SK-MEL-5 (cell line): ENCODE results near the gene S100A9. TPM values are rescaled to one million over a fixed set of nuclear protein-coding genes. Genes with fewer than 3 reads are reported as not detected.
A peak's percentile ranks its signal among the peaks of the same experiment; 100 is the strongest.
"Not testable (repeated sequence)": the region's sequence is repeated elsewhere in the genome, so short reads cannot be mapped to it uniquely, and the experiment has no call there.

ENCODE experiments used
- DNase-seq: peaks from one replicate; pipeline ENCODE4 v3.0.0-alpha.2; 2016; ENCODE audit warnings: low read depth, low spot score
- in situ Hi-C: cut with HindIII; loops from 2 replicates; pipeline ENCODE4 v1.10.0; 2016; ENCODE audit warnings: low sequenced_read_pairs, high pct_unique_total_duplicates, low pct_unique_long_range_greater_than_20kb
- total RNA-seq: library from RNA; depleted of rRNA; stranded (reverse); fragments of >200 nt; shearing (Covaris generic); gene quantifications from 2 replicates; pipeline ENCODE4 v1.2.3, GENCODE V29; 2014

S100A9 gene
- total RNA-seq, 1 experiment from 2014 or later, result not detected

DNA sequence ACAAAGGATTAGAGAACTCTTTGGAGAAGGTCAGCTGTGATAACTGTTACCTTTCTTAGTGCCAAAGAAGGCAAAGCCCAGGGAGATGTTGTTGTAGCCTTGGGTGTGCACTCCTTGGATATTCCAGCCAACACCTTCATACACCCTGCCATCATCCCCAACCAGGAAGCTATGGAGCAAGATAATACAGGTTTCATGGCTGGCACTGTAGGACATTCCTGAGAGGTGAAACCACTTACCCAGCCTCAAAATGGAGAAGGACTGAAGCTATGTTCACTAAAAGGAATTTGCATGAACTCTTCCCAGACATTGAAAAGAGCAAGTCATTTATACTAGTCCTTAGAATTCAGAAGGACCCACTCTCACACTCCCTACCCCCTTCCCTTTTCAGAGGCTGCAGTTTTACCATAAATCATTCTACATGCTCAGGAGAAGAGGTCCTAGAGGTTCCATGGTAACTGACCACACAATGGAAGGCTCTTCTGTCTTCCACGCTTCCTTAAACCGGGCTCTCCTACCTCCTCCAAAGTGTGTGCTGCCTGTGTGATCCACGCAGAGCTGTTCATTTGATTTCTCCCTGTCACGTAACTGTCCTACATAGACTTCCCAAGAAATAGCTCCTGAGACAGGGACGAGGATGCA, 14.5 kb upstream of the S100A9 start:
- DNase-seq, result no peak
- in situ Hi-C loops, result no loop called here

GRCh38 chr1:153343811-153344717, 13.6 kb upstream of the S100A9 start:
- no peak for DNase-seq
- in situ Hi-C loops, result no loop called here

DNA sequence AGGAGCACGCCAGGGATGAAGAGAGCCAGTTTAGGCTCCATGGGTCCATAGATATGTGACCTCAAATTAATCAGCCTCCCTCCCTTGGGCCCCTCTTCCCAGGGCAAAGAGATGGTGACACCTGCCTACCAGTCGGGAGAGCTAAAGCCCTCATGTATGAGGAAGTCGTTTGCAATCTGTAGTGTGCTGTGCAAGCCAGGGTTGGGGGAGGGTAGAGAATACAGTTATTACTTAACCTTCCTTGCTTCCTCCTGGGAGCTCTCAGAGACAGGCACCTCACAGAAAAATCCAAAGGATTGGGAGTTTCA, 13.0 kb upstream of the S100A9 start:
- no peak for DNase-seq
- in situ Hi-C loops, result no loop called here

DNA sequence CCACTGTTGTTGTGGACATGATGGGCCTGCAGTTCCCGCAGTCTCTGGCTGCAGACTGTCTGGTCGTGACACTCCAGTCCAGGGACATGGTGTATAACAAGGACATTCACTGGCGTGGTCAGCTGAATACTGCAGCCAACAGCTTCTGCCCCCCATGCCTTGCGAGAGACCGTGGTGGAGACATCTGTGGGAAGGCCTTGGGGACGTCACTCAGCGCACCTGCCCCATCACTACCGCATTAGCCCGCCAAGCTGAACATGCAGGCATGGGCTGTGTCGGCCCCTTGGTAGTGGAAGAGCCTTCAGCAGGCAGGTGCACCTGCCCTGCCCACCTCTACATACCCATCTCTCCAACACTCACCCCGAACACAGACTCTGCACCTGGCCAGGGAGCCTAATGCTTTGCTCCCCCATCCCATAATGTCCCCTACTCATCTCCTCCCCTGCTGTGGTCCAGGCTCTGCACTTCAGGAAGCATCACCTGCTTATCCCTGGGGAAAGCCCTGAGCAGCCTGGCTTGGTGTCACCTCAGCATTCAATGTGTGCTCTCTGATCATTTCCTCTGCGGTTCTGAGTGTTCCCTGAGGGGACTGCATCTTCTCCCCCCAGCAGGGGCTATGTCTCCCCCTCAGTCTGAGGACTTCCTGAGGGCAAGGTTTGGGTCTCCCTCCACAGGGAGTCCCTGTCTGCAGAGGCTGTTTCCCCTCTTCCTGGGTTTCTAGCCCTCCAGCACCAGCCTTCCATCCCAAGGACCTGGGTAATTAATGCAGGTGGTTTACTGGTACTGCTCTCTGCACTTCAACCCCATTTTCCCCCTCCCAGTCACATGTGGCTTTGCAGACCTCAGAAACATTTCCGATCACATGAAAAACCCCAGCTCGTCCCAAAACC, 12.2 kb upstream of the S100A9 start:
- no peak for DNase-seq
- in situ Hi-C loops, result no loop called here

GRCh38 chr1:153346077-153346723, 11.5 kb upstream of the S100A9 start:
- in situ Hi-C loops, result no loop called here
- no peak for DNase-seq

DNA sequence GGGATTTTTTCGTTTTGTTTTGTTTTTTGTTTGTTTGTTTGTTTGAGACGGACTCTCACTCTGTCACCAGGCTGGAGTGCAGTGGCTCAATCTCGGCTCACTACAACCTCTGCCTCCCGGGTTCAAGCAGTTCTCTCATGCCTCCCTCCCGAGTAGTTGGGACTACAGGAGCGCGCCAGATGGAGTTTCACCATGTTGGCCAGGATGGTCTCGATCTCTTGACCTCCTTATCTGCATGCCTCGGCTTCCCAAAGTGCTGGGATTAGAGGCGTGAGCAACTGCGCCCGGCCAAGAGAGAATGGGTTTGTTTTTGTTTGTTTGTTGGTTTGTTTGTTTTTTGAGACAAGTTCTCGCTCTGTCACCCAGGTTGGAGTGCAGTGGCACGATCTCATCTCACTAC, 10.6 kb upstream of the S100A9 start:
- in situ Hi-C loops, DNase-seq: not testable (repeated sequence)

- in situ Hi-C loops, result no loop called here
- no peak for DNase-seq
Measured at GRCh38 chr1:153347856-153348255, 9.8 kb upstream of the S100A9 start.

DNA sequence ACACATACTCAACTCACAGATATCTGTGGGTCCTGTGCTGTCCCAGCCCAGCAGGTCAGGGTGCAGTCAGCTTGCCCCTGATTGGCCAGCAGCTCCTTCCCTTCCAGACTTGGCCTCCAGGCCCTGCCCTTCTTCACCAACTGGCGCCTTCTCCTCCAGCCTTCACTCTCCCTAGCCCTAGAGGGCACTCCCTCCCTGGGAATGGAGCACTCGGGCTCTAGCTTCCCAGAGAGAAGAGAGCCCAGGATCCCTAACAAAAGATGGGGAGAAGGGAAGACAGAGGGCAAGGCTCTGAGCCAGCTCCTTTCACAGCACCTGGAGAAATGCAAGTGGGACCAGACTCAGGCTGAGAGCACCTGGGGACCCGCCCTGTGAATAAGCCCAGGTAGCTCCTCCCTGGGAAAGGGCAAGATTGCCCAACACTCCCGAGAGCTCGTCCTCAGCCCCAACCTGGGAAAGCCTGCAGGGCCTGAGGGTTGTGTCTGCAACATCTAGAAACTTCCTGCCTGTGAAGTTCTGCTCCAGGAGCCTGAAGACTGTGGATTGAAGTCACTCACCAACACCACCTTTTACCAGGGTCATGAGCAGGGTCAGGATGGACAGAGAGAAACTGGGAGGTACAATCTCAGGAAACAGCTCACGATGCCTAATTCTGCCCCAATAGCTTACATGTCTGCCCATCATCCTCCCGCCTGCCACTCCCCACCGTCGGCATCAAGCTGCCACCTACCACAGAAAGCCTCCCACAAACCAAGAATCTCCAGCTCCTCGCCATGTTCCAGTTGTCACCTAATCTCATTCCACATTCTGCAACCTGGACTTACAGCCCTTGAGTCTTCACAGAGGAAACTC, 8.9 kb upstream of the S100A9 start, which contains the start of gene PGLYRP4:
PGLYRP4 (minus strand) TSS at position 331 of the 852 bp plus-strand sequence. CDS start 909 bp downstream, outside the sequence.
- in situ Hi-C loops, result no loop called here
- peak; percentile 36 for DNase-seq

- in situ Hi-C loops, result no loop called here
- no peak for DNase-seq
Measured at GRCh38 chr1:153349363-153350320, 8.0 kb upstream of the S100A9 start.

- no peak for DNase-seq
- in situ Hi-C loops, result no loop called here
Measured at GRCh38 chr1:153350321-153350957, 7.2 kb upstream of the S100A9 start.

DNA sequence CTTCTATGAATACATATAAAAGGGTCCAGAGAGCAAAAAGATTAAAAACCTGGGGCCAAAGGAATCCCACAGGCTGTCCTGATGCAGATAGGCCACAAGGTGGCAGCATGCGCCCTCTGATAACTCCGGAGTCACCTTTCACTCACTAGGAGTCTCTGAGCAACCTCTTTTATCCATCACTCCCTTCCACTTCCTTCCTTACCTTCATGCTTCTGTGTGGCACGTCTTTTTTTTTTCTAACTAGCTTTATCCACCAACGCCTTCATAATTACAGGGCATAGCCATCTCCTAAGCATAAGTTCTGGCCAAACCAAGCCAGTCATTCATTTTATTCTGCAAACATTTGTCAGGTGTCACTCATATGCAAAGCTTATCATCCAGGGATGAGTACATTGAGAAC, 5.1 kb upstream of the S100A9 start:
- peak; percentile 81 for DNase-seq
- in situ Hi-C loops, result no loop called here

- peak; percentile 44 for DNase-seq
- in situ Hi-C loops, result no loop called here
Measured at GRCh38 chr1:153353226-153353947, 4.3 kb upstream of the S100A9 start.

- no peak for DNase-seq
Measured at GRCh38 chr1:153354515-153355193, 3.0 kb upstream of the S100A9 start.

DNA sequence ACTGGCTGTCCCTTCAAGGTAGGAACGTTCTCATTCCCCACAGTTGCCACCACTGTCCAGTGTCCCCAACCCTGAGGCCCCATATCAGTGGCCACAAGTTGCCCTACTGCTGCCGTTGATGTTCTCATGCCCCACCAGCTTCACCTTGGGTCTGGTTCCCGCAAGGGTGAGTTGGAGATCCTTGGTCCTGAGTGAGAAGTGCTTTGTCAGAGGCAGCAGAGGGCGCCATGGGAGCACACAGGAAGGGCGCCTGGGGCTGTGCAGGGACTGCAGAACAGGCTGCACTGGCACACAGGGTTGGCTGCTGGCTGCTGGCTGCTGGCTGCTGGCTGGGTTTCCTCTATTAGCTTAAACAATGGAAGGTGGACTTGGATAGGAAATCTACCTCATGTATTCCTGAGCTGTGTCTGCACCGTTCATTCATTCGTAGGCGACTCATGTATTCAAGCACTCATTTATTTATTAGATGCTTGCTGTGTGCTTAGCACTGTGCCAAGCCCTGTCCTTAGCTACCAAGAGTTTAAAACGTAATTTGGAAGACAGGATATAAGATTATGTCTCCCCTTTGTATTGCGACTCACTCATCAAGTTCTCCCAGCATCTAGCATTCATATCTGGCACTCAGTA, 2.1 kb upstream of the S100A9 start:
- in situ Hi-C loops, result no loop called here
- peak; percentile 80 for DNase-seq

More at GRCh38 chr1:153354515-153355193, 3.0 kb upstream of the S100A9 start:
- in situ Hi-C loops, result no loop called here
